Endodermal cell (in vitro differentiated cells): ENCODE measurements around the gene CDPF1. TPM values are rescaled to one million over a fixed set of nuclear protein-coding genes. Genes with fewer than 3 reads are reported as not detected.

Experiments used
- DNase-seq: peaks from one replicate; pipeline ENCODE4 v3.0.0-alpha.2; 2017
- H3K27ac ChIP-seq: 2 replicates; pipeline ENCODE4 v1.5.1; 2013; ENCODE audit warnings: mild to moderate bottlenecking, low read depth, low read length, moderate library complexity
- H3K27me3 ChIP-seq: 2 replicates; pipeline ENCODE4 v1.6.1; 2013; ENCODE audit warnings: mild to moderate bottlenecking, low read length, moderate library complexity; ENCODE audit not compliant: insufficient read depth, control insufficient read depth, poor library complexity, severe bottlenecking
- H3K36me3 ChIP-seq: 2 replicates; pipeline ENCODE4 v1.7.0; 2013; ENCODE audit warnings: mild to moderate bottlenecking, low read length, moderate library complexity; ENCODE audit not compliant: control insufficient read depth, insufficient read depth
- H3K4me1 ChIP-seq: one replicate; pipeline ENCODE4 v1.7.0; 2013; ENCODE audit warnings: low read length; ENCODE audit not compliant: control insufficient read depth, insufficient read depth
- H3K4me3 ChIP-seq: 2 replicates; pipeline ENCODE4 v1.5.1; 2013; ENCODE audit warnings: mild to moderate bottlenecking, low read length, moderate library complexity
- H3K9ac ChIP-seq: 2 replicates; pipeline ENCODE4 v1.6.1; 2013; ENCODE audit warnings: mild to moderate bottlenecking, low read length, moderate library complexity; ENCODE audit not compliant: poor library complexity, severe bottlenecking; ENCODE audit errors: extremely low read depth
- H3K9me3 ChIP-seq: 2 replicates; pipeline ENCODE4 v1.6.1; 2013; ENCODE audit warnings: mild to moderate bottlenecking, low read length, moderate library complexity; ENCODE audit not compliant: control insufficient read depth
- H3K27ac Mint-ChIP-seq: 2 replicates; pipeline ENCODE4 v1.8.0; 2020; ENCODE audit warnings: mixed read lengths
- H3K27me3 Mint-ChIP-seq: 2 replicates; pipeline ENCODE4 v1.8.0; 2021; ENCODE audit warnings: mild to moderate bottlenecking, mixed read lengths; ENCODE audit not compliant: insufficient read depth
- H3K36me3 Mint-ChIP-seq: 2 replicates; pipeline ENCODE4 v1.8.0; 2020; ENCODE audit warnings: low read depth, mixed read lengths
- H3K4me1 Mint-ChIP-seq: 2 replicates; pipeline ENCODE4 v1.8.0; 2020; ENCODE audit warnings: mixed read lengths
- H3K4me3 Mint-ChIP-seq: 2 replicates; pipeline ENCODE4 v1.8.0; 2020; ENCODE audit warnings: mild to moderate bottlenecking, moderate library complexity, mixed read lengths
- H3K9me3 Mint-ChIP-seq: 2 replicates; pipeline ENCODE4 v1.8.0; 2020; ENCODE audit warnings: mild to moderate bottlenecking, mixed read lengths
- CTCF ChIP-seq: fragments of 200-600 bp; sonication (generic); conservative IDR thresholded peaks from 2 replicates; pipeline ENCODE4 v1.5.0; 2021; ENCODE audit warnings: antibody characterized with exemption, mild to moderate bottlenecking
- WGBS, 2 experiments: methylation state at CpG; one replicate each; pipeline versions ENCODE4 v1.1.5 to v1.1.7; 2013; ENCODE audit warnings: missing lambda C conversion rate in 2 of 2, mixed read lengths in 1 of 2; ENCODE audit not compliant: insufficient coverage in 1 of 2, insufficient read length in 1 of 2; 5-methylcytosine and 5-hydroxymethylcytosine counted together
- total RNA-seq, 2 donors: library from RNA; stranded (reverse); fragmentation: NEBNext Ultra II Directional in 1 of 2; extraction: Animal tissue kit (Norgen Biotek cat#: 25700) in 1 of 2; gene quantifications; 2 replicates in 1 of 2; 3 replicates in 1 of 2; pipeline ENCODE4 v1.2.1, GENCODE V29; 2021

The CDPF1 gene
- total RNA-seq, 2 donors from 2014 or later, result 11.3 to 15.1 TPM

GRCh38 chr22:46209262-46209661 is 40.8 kb downstream of the CDPF1 start:
- no peaks in the 10 kb centered on the region for H3K27me3 Mint-ChIP-seq
- H3K9ac ChIP-seq, result no peak overlapping the region
- H3K27ac Mint-ChIP-seq, result no peak overlapping the region
- no peak overlapping the region for H3K27ac ChIP-seq
- H3K4me3 ChIP-seq, result no peak overlapping the region
- H3K4me3 Mint-ChIP-seq, result no peak overlapping the region
- peaks cover 73% of the 10 kb centered on the region for H3K9me3 Mint-ChIP-seq
- peaks cover 37% of the 10 kb centered on the region for H3K9me3 ChIP-seq
- H3K27me3 ChIP-seq, result no peaks in the 10 kb centered on the region
- no peak for DNase-seq
- peaks cover 73% of the 10 kb centered on the region for H3K36me3 Mint-ChIP-seq
- no peaks in the 10 kb centered on the region for H3K4me1 ChIP-seq
- no peak for TF ChIP-seq CTCF
- H3K4me1 Mint-ChIP-seq, result no peaks in the 10 kb centered on the region
- H3K36me3 ChIP-seq, result no peaks in the 10 kb centered on the region
- 89 to 100% methylated on average over 1 of the region's 1 CpG for WGBS, 2 experiments

GRCh38 chr22:46203601-46203980 is 46.5 kb downstream of the CDPF1 start:
- no peaks in the 10 kb centered on the region for H3K27me3 Mint-ChIP-seq

GRCh38 chr22:46202897-46203600 is 47.0 kb downstream of the CDPF1 start:
- Histone ChIP-seq H3K27ac (no peak overlapping the region), H3K9ac (no peak overlapping the region), H3K4me3 (no peak overlapping the region), H3K36me3 (no peaks in the 10 kb centered on the region), H3K9me3 (peaks cover 27% of the 10 kb centered on the region), H3K4me1 (peaks cover 8% of the 10 kb centered on the region), H3K27me3 (no peaks in the 10 kb centered on the region)
- Mint-ChIP-seq H3K36me3 (peaks cover 47% of the 10 kb centered on the region), H3K27me3 (no peaks in the 10 kb centered on the region), H3K9me3 (peaks cover 23% of the 10 kb centered on the region), H3K4me3 (no peak overlapping the region), H3K4me1 (peaks cover 14% of the 10 kb centered on the region), H3K27ac (no peak overlapping the region)
- 96 to 99% methylated on average over 8 to 12 of the region's 12 CpGs for WGBS, 2 experiments
- no peak for TF ChIP-seq CTCF
- no peak for DNase-seq

More at GRCh38 chr22:46203601-46203980, 46.5 kb downstream of the CDPF1 start:
- no peak overlapping the region for H3K4me3 Mint-ChIP-seq
- peaks cover 8% of the 10 kb centered on the region for H3K4me1 ChIP-seq
- H3K27me3 ChIP-seq, result no peaks in the 10 kb centered on the region
- WGBS, 2 experiments, result 93% methylated on average over 4 to 7 of the region's 7 CpGs
- H3K27ac Mint-ChIP-seq, result no peak overlapping the region
- H3K4me1 Mint-ChIP-seq, result peaks cover 14% of the 10 kb centered on the region
- H3K9me3 Mint-ChIP-seq, result peaks cover 29% of the 10 kb centered on the region
- H3K9ac ChIP-seq, result no peak overlapping the region
- H3K27ac ChIP-seq, result no peak overlapping the region
- peaks cover 48% of the 10 kb centered on the region for H3K36me3 Mint-ChIP-seq
- TF ChIP-seq CTCF, result no peak
- H3K4me3 ChIP-seq, result no peak overlapping the region
- DNase-seq, result no peak
- peaks cover 32% of the 10 kb centered on the region for H3K9me3 ChIP-seq
- H3K36me3 ChIP-seq, result no peaks in the 10 kb centered on the region
